NCI-H460 (cell line): ENCODE results near the gene PRTG. TPM values are rescaled to one million over a fixed set of nuclear protein-coding genes. Genes with fewer than 3 reads are reported as not detected.
"Not testable (repeated sequence)": the region's sequence is repeated elsewhere in the genome, so short reads cannot be mapped to it uniquely, and the experiment has no call there.

Source experiments
- DNase-seq: peaks from one replicate; pipeline ENCODE4 v3.0.0-alpha.2; 2016; ENCODE audit warnings: low read depth; ENCODE audit errors: extremely low read depth
- polyA plus RNA-seq: library from polyadenylated mRNA; depleted of rRNA; stranded (reverse); fragments of >200 nt; gene quantifications from 2 replicates; pipeline ENCODE4 v1.2.3, GENCODE V29; 2014; cell fraction: nucleus; rRNA removed
- total RNA-seq: library from RNA; depleted of rRNA; stranded (reverse); fragments of >200 nt; shearing (Covaris generic); gene quantifications from 2 replicates; pipeline ENCODE4 v1.2.3, GENCODE V29; 2014; rRNA removed

Gene PRTG
- 13.4 and 14.3 TPM in 2 replicates for total RNA-seq
- polyA plus RNA-seq = 21.9 and 27.1 TPM in 2 replicates

GRCh38 chr15:55742927-55743728, at the start of gene PRTG:
TSS of gene PRTG (minus strand) at chr15:55743152. CDS start at chr15:55742931, 221 bp downstream.
- DNase-seq = peak; percentile 62

GRCh38 chr15:55791551-55792400, 48.8 kb upstream of the PRTG start:
- no peak for DNase-seq

- DNase-seq = peak; percentile 30
These were observed 46.2 kb upstream of the PRTG start for GRCh38 chr15:55789066-55789660.

- no peak for DNase-seq
These were observed 43.4 kb upstream of the PRTG start for GRCh38 chr15:55786341-55786740.

GRCh38 chr15:55785593-55785992, 42.6 kb upstream of the PRTG start:
- not testable (repeated sequence) for DNase-seq

- DNase-seq = no peak
These were observed 41.3 kb upstream of the PRTG start for GRCh38 chr15:55784286-55784685.

- no peak for DNase-seq
These were observed 39.9 kb upstream of the PRTG start for GRCh38 chr15:55782901-55783300.

GRCh38 chr15:55780292-55780691, 37.3 kb upstream of the PRTG start:
- DNase-seq = no peak

- DNase-seq = no peak
These were observed 36.0 kb upstream of the PRTG start for GRCh38 chr15:55778932-55779331.

- no peak for DNase-seq
These were observed 32.4 kb upstream of the PRTG start for GRCh38 chr15:55775316-55775715.

- peak; percentile 54 for DNase-seq
These were observed 31.4 kb upstream of the PRTG start for GRCh38 chr15:55774113-55774970.

- DNase-seq = no peak
These were observed 27.9 kb upstream of the PRTG start for GRCh38 chr15:55770806-55771205.

GRCh38 chr15:55770261-55770660, 27.3 kb upstream of the PRTG start:
- DNase-seq = no peak

GRCh38 chr15:55768670-55769185, 25.8 kb upstream of the PRTG start:
- DNase-seq = no peak

- no peak for DNase-seq
These were observed 23.7 kb upstream of the PRTG start for GRCh38 chr15:55766676-55767075.

GRCh38 chr15:55764398-55764797, 21.4 kb upstream of the PRTG start:
- no peak for DNase-seq

GRCh38 chr15:55758580-55758986, 15.6 kb upstream of the PRTG start:
- no peak for DNase-seq

GRCh38 chr15:55753433-55753832, 10.5 kb upstream of the PRTG start:
- DNase-seq = not testable (repeated sequence)

- no peak for DNase-seq
These were observed 7.8 kb upstream of the PRTG start for GRCh38 chr15:55750706-55751105.
